ENCODE data around the gene XPNPEP1. TPM values are rescaled to one million over a fixed set of nuclear protein-coding genes. Genes with fewer than 3 reads are reported as not detected.

Gene XPNPEP1
- total and polyA plus RNA-seq, 2 of the 4 experiments (the other 2 are of a cell fraction): 164 to 311 TPM

GRCh38 chr10:109912335-109913281, 10.7 kb downstream of the XPNPEP1 start (continued):
- TF ChIP-seq ELK1 (IDR thresholded peaks at IDR 0.05; ENCODE audit: borderline replicate concordance, low read depth, low read length) (no peak), MXI1 (IDR thresholded peaks at IDR 0.05; ENCODE audit: borderline replicate concordance, low read depth, low read length) (no peak), FOS (IDR thresholded peaks at IDR 0.05; ENCODE audit: low read depth, low read length) (peak; percentile 27; the same call in 1 of the 2 replicates)

Data from IMR-90 (cell line).